DOHH2 (cell line): ENCODE results near the gene ADAMTS16.

ENCODE experiments used
- H3F3A ChIP-seq: fragments of 200-600 bp; sonication (generic), shearing (Covaris generic); 2 replicates; pipeline ENCODE4 v1.6.0; 2016; ENCODE audit warnings: antibody characterized with exemption, mild to moderate bottlenecking; ENCODE audit not compliant: control insufficient read depth, insufficient read depth
- H3K27ac ChIP-seq: fragments of 200-600 bp; sonication (generic); 2 replicates; pipeline ENCODE4 v1.5.1; 2014; ENCODE audit warnings: low read depth, mild to moderate bottlenecking, low read length, moderate library complexity
- H3K27me3 ChIP-seq: fragments of 200-600 bp; sonication (generic); 2 replicates; pipeline ENCODE4 v1.6.1; 2014; ENCODE audit warnings: mild to moderate bottlenecking, low read length, mixed read lengths; ENCODE audit not compliant: control insufficient read depth
- H3K36me3 ChIP-seq: fragments of 200-600 bp; sonication (generic); 2 replicates; pipeline ENCODE4 v1.6.1; 2014; ENCODE audit warnings: mild to moderate bottlenecking, low read length, moderate library complexity, mixed read lengths; ENCODE audit not compliant: control insufficient read depth
- H3K4me1 ChIP-seq: fragments of 200-600 bp; sonication (generic); 2 replicates; pipeline ENCODE4 v1.6.1; 2014; ENCODE audit warnings: mild to moderate bottlenecking, low read length, mixed read lengths; ENCODE audit not compliant: control insufficient read depth
- H3K4me2 ChIP-seq: fragments of 200-600 bp; sonication (generic); 2 replicates; pipeline ENCODE4 v1.6.0; 2014; ENCODE audit warnings: mild to moderate bottlenecking, low read length, moderate library complexity
- H3K4me3 ChIP-seq: fragments of 200-600 bp; sonication (generic); 2 replicates; pipeline ENCODE4 v1.5.1; 2014; ENCODE audit warnings: mild to moderate bottlenecking, low read length, mixed read lengths
- H3K79me2 ChIP-seq: fragments of 200-600 bp; sonication (generic); 2 replicates; pipeline ENCODE4 v1.6.1; 2014; ENCODE audit warnings: mild to moderate bottlenecking, low read length, mixed read lengths; ENCODE audit not compliant: control insufficient read depth
- H3K9me2 ChIP-seq: fragments of 200-600 bp; sonication (generic); replicated peaks from 2 replicates; pipeline ENCODE4 v1.6.1; 2014; ENCODE audit warnings: mild to moderate bottlenecking, low read length, mixed read lengths; ENCODE audit not compliant: control insufficient read depth
- H3K9me3 ChIP-seq: fragments of 200-600 bp; sonication (generic); 2 replicates; pipeline ENCODE4 v1.6.1; 2014; ENCODE audit warnings: antibody characterized with exemption, low read length, mixed read lengths; ENCODE audit not compliant: control insufficient read depth, insufficient read depth
- H4K20me1 ChIP-seq: fragments of 200-600 bp; sonication (generic); 2 replicates; pipeline ENCODE4 v1.6.0; 2014; ENCODE audit warnings: low read depth, mild to moderate bottlenecking, antibody characterized with exemption, low read length, moderate library complexity; ENCODE audit not compliant: control insufficient read depth, insufficient read depth
- EZH2phosphoT487 ChIP-seq: fragments of 200-600 bp; sonication (generic); IDR thresholded peaks from 2 replicates; pipeline ENCODE4 v1.6.1; 2017; ENCODE audit warnings: borderline replicate concordance, mild to moderate bottlenecking, antibody characterized with exemption, low read length, moderate library complexity, mixed read lengths
- TF ChIP-seq, protein P1 (sequence below): fragments of 200-600 bp; sonication (generic); IDR thresholded peaks from one replicate; pipeline ENCODE4 v1.5.1; 2014; ENCODE audit warnings: antibody characterized with exemption, mild to moderate bottlenecking, low read depth, low read length; ENCODE audit not compliant: poor library complexity, severe bottlenecking

ADAMTS16 gene, protein sequence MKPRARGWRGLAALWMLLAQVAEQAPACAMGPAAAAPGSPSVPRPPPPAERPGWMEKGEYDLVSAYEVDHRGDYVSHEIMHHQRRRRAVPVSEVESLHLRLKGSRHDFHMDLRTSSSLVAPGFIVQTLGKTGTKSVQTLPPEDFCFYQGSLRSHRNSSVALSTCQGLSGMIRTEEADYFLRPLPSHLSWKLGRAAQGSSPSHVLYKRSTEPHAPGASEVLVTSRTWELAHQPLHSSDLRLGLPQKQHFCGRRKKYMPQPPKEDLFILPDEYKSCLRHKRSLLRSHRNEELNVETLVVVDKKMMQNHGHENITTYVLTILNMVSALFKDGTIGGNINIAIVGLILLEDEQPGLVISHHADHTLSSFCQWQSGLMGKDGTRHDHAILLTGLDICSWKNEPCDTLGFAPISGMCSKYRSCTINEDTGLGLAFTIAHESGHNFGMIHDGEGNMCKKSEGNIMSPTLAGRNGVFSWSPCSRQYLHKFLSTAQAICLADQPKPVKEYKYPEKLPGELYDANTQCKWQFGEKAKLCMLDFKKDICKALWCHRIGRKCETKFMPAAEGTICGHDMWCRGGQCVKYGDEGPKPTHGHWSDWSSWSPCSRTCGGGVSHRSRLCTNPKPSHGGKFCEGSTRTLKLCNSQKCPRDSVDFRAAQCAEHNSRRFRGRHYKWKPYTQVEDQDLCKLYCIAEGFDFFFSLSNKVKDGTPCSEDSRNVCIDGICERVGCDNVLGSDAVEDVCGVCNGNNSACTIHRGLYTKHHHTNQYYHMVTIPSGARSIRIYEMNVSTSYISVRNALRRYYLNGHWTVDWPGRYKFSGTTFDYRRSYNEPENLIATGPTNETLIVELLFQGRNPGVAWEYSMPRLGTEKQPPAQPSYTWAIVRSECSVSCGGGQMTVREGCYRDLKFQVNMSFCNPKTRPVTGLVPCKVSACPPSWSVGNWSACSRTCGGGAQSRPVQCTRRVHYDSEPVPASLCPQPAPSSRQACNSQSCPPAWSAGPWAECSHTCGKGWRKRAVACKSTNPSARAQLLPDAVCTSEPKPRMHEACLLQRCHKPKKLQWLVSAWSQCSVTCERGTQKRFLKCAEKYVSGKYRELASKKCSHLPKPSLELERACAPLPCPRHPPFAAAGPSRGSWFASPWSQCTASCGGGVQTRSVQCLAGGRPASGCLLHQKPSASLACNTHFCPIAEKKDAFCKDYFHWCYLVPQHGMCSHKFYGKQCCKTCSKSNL

DNA sequence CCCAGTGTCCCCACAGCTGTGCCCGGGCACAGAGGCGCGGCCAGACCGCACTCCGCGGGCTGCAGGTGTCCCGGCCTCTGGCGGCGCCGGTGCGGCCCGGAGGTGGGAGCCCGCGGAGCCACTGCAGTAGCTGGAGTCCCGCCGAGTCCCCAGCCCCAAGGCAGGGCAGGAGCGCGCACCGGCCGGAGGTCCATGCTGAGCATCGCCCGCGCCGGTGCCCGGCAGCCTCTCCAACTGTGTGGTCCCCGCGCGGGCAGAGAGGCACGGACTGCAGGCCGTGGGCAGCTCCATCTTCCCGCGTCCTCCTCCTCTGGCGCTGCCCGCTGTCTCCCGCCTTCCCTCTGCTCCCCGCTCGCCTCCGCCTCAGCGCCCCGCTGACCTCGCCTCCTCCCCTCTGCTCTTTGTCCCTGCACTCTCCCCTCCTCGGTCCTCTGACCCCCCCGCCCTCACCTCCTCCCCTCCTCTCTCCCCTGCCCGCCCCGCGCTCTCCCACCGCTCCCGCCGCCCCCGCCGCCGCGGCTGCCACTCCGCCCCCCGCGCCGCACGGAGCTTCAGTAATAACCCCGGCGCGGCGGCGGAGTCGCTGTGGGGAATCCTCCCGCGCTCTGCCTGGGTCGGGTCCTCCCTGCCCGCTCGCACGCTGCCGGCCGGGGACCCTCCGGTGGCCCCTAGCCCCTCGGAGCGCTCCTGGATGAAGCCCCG is at the start of gene ADAMTS16:
Gene ADAMTS16 (plus strand): TSS at position 554 of the 702 bp plus-strand sequence. CDS start 138 bp downstream, at position 692.
- no peaks in the 10 kb centered on the region for H4K20me1 ChIP-seq
- no peak for TF ChIP-seq EZH2phosphoT487
- TF ChIP-seq, protein P1, sequence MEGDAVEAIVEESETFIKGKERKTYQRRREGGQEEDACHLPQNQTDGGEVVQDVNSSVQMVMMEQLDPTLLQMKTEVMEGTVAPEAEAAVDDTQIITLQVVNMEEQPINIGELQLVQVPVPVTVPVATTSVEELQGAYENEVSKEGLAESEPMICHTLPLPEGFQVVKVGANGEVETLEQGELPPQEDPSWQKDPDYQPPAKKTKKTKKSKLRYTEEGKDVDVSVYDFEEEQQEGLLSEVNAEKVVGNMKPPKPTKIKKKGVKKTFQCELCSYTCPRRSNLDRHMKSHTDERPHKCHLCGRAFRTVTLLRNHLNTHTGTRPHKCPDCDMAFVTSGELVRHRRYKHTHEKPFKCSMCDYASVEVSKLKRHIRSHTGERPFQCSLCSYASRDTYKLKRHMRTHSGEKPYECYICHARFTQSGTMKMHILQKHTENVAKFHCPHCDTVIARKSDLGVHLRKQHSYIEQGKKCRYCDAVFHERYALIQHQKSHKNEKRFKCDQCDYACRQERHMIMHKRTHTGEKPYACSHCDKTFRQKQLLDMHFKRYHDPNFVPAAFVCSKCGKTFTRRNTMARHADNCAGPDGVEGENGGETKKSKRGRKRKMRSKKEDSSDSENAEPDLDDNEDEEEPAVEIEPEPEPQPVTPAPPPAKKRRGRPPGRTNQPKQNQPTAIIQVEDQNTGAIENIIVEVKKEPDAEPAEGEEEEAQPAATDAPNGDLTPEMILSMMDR: no peak
- no peaks in the 10 kb centered on the region for H3K27me3 ChIP-seq
- no peaks in the 10 kb centered on the region for H3K4me1 ChIP-seq
- H3F3A ChIP-seq: no peaks in the 10 kb centered on the region
- no peak within 1 kb of the TSS for H3K27ac ChIP-seq
- no peaks in the 10 kb centered on the region for H3K9me3 ChIP-seq
- no peak within 1 kb of the TSS for H3K4me3 ChIP-seq
- H3K4me2 ChIP-seq: no peak within 1 kb of the TSS
- no peaks in the 10 kb centered on the region for H3K9me2 ChIP-seq
- no peaks in the 10 kb centered on the region for H3K36me3 ChIP-seq
- no peaks in the 10 kb centered on the region for H3K79me2 ChIP-seq

DNA sequence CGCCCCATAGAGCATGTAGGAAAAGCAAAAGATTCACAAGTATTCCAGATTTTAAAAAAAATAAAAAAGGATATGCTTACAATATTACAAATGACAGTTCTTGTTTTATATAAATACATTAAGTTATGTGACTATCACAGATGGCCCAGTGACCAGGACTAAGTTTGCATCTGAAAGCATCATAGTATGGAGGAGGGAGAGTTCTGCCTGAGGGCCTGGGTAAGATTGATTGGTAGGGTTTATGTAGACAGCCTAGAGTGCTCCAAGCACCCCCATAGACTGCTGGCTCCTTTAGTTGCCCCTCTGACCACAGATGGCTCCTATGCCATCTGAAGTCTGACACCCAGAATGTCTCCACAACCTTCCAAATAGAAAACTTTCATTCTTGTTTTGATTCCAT is 48.0 kb upstream of the ADAMTS16 start:
- Histone ChIP-seq H3K36me3 (no peaks in the 10 kb centered on the region), H3K27ac (no peak overlapping the region), H3K9me2 (no peaks in the 10 kb centered on the region), H3K79me2 (no peaks in the 10 kb centered on the region), H3K4me1 (no peaks in the 10 kb centered on the region), H3F3A (no peaks in the 10 kb centered on the region), H3K4me2 (no peak overlapping the region), H3K27me3 (no peaks in the 10 kb centered on the region), H3K4me3 (no peak overlapping the region), H3K9me3 (no peaks in the 10 kb centered on the region), H4K20me1 (no peaks in the 10 kb centered on the region)
- TF ChIP-seq, protein P1: no peak
- no peak for TF ChIP-seq EZH2phosphoT487

DNA sequence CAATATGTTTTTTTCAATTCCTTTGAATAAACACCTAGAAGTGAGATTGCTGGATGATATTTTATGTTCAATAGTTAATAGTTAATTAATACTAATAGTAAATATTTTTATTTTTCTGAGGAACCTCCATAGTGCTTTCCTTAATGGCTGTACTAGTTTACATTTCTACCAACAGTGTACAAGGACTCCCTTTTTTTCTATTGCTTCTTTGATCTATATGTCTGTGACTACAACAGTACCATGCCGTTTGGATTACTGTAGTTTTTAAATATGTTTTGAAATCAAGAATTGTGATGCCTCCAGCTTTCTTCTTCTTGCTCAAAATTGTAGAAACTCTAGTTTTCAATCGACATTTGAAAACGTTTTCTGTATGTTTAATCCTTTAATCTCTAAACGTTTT is 39.5 kb upstream of the ADAMTS16 start:
- H3K79me2 ChIP-seq: no peaks in the 10 kb centered on the region
- no peak overlapping the region for H3K4me3 ChIP-seq
- no peaks in the 10 kb centered on the region for H3K9me3 ChIP-seq
- H3K27me3 ChIP-seq: no peaks in the 10 kb centered on the region
- TF ChIP-seq, protein P1: no peak
- TF ChIP-seq EZH2phosphoT487: no peak
- H3K4me2 ChIP-seq: no peak overlapping the region
- H3K27ac ChIP-seq: no peak overlapping the region
- H3K9me2 ChIP-seq: no peaks in the 10 kb centered on the region
- H3K4me1 ChIP-seq: no peaks in the 10 kb centered on the region
- no peaks in the 10 kb centered on the region for H4K20me1 ChIP-seq
- H3K36me3 ChIP-seq: no peaks in the 10 kb centered on the region
- H3F3A ChIP-seq: no peaks in the 10 kb centered on the region
